OCI-LY1 (cell line): ENCODE results near the gene PATE2.

Experiments used
- H2AFZ ChIP-seq: fragments of 200-600 bp; sonication (generic), shearing (Covaris generic); 2 replicates; pipeline ENCODE4 v1.6.0; 2014; ENCODE audit warnings: antibody characterized with exemption, mild to moderate bottlenecking, low read length
- H3F3A ChIP-seq: fragments of 200-600 bp; sonication (generic), shearing (Covaris generic); 2 replicates; pipeline ENCODE4 v1.6.0; 2014; ENCODE audit warnings: mild to moderate bottlenecking, antibody characterized with exemption, low read length, moderate library complexity; ENCODE audit not compliant: insufficient read depth
- H3K27ac ChIP-seq: fragments of 200-600 bp; sonication (generic); 2 replicates; pipeline ENCODE4 v1.5.1; 2014; ENCODE audit warnings: low read length, mixed run types, mild to moderate bottlenecking, low read depth; ENCODE audit not compliant: poor library complexity, severe bottlenecking
- H3K27me3 ChIP-seq: fragments of 200-600 bp; sonication (generic); 2 replicates; pipeline ENCODE4 v1.6.0; 2014; ENCODE audit warnings: antibody characterized with exemption, mild to moderate bottlenecking, low read length, moderate library complexity; ENCODE audit not compliant: insufficient read depth
- H3K36me3 ChIP-seq: fragments of 200-600 bp; sonication (generic); 2 replicates; pipeline ENCODE4 v1.6.1; 2014; ENCODE audit warnings: mild to moderate bottlenecking, antibody characterized with exemption, low read length, moderate library complexity, mixed read lengths; ENCODE audit not compliant: insufficient read depth
- H3K4me1 ChIP-seq: fragments of 200-600 bp; sonication (generic); 2 replicates; pipeline ENCODE4 v1.5.1; 2014; ENCODE audit warnings: mild to moderate bottlenecking, low read length, moderate library complexity; ENCODE audit not compliant: insufficient read depth, severe bottlenecking
- H3K4me2 ChIP-seq: fragments of 200-600 bp; sonication (generic), shearing (Covaris generic); 2 replicates; pipeline ENCODE4 v1.6.1; 2014; ENCODE audit warnings: low read length
- H3K4me3 ChIP-seq: fragments of 200-600 bp; sonication (generic); 2 replicates; pipeline ENCODE4 v1.5.1; 2014; ENCODE audit warnings: low read length, low read depth, mild to moderate bottlenecking, mixed read lengths; ENCODE audit not compliant: poor library complexity, severe bottlenecking
- H3K79me2 ChIP-seq: fragments of 200-600 bp; shearing (Covaris generic); 2 replicates; pipeline ENCODE4 v1.6.1; 2016; ENCODE audit warnings: mixed run types, low read length, mixed read lengths; ENCODE audit not compliant: insufficient read depth
- H3K9ac ChIP-seq: fragments of 200-600 bp; sonication (generic), shearing (Covaris generic); 2 replicates; pipeline ENCODE4 v1.6.1; 2014; ENCODE audit warnings: mild to moderate bottlenecking, low read length, mixed read lengths
- H3K9me2 ChIP-seq: fragments of 200-600 bp; sonication (generic), shearing (Covaris generic); 2 replicates; pipeline ENCODE4 v1.6.1; 2014; ENCODE audit warnings: low read depth, mild to moderate bottlenecking, low read length, mixed read lengths
- H3K9me3 ChIP-seq: fragments of 200-600 bp; shearing (Covaris generic); 2 replicates; pipeline ENCODE4 v1.6.1; 2014; ENCODE audit warnings: low read length, mixed read lengths
- H4K20me1 ChIP-seq: fragments of 200-600 bp; sonication (generic), shearing (Covaris generic); 2 replicates; pipeline ENCODE4 v1.6.0; 2016; ENCODE audit warnings: mild to moderate bottlenecking, low read length; ENCODE audit not compliant: insufficient read depth
- CTCF ChIP-seq: fragments of 200-600 bp; sonication (generic), shearing (Covaris generic); IDR thresholded peaks from 2 replicates; pipeline ENCODE4 v1.5.1; 2017; ENCODE audit warnings: mild to moderate bottlenecking, antibody characterized with exemption, low read length, moderate library complexity, mixed read lengths
- EZH2 ChIP-seq: fragments of 200-600 bp; sonication (generic), shearing (Covaris generic); IDR thresholded peaks from 2 replicates; pipeline ENCODE4 v1.8.0; 2017; ENCODE audit warnings: borderline replicate concordance, mixed run types, mild to moderate bottlenecking, antibody characterized with exemption, low read length, moderate library complexity, mixed read lengths

The PATE2 gene

GRCh38 chr11:125773516-125773915 lies 5.1 kb downstream of the PATE2 start:
- Histone ChIP-seq H3K4me2 (no peak overlapping the region), H3K27ac (no peak overlapping the region), H3K4me1 (no peaks in the 10 kb centered on the region), H3K79me2 (no peaks in the 10 kb centered on the region), H3K9me2 (no peaks in the 10 kb centered on the region), H3K27me3 (no peaks in the 10 kb centered on the region; the same call in 1 of the 2 replicates), H3F3A (no peaks in the 10 kb centered on the region), H3K4me3 (no peak overlapping the region), H3K36me3 (no peaks in the 10 kb centered on the region), H3K9ac (no peak overlapping the region), H2AFZ (no peak overlapping the region), H3K9me3 (no peaks in the 10 kb centered on the region), H4K20me1 (no peaks in the 10 kb centered on the region)
- TF ChIP-seq EZH2 (no peak), CTCF (no peak)

- TF ChIP-seq EZH2, result no peak
- no peak for TF ChIP-seq CTCF
- Histone ChIP-seq H3F3A (no peaks in the 10 kb centered on the region), H3K79me2 (no peaks in the 10 kb centered on the region), H3K9ac (no peak overlapping the region), H3K27ac (no peak overlapping the region), H3K36me3 (no peaks in the 10 kb centered on the region), H4K20me1 (no peaks in the 10 kb centered on the region), H3K4me3 (no peak overlapping the region), H3K4me2 (no peak overlapping the region), H2AFZ (no peak overlapping the region), H3K9me2 (no peaks in the 10 kb centered on the region), H3K9me3 (no peaks in the 10 kb centered on the region), H3K27me3 (no peaks in the 10 kb centered on the region; the same call in 1 of the 2 replicates), H3K4me1 (no peaks in the 10 kb centered on the region)
These were observed 5.7 kb downstream of the PATE2 start for GRCh38 chr11:125772834-125773505.

- no peaks in the 10 kb centered on the region for H3K79me2 ChIP-seq
- no peaks in the 10 kb centered on the region for H4K20me1 ChIP-seq
- no peaks in the 10 kb centered on the region for H3K4me1 ChIP-seq
- H3K9ac ChIP-seq, result no peak overlapping the region
- H3K4me3 ChIP-seq, result no peak overlapping the region
- H3K27ac ChIP-seq, result no peak overlapping the region
- H3F3A ChIP-seq, result no peaks in the 10 kb centered on the region
- H3K9me3 ChIP-seq, result no peaks in the 10 kb centered on the region
- H3K4me2 ChIP-seq, result no peak overlapping the region
- H3K36me3 ChIP-seq, result no peaks in the 10 kb centered on the region
- no peak for TF ChIP-seq CTCF
- TF ChIP-seq EZH2, result no peak
- H3K27me3 ChIP-seq, result no peaks in the 10 kb centered on the region; the same call in 1 of the 2 replicates
- H2AFZ ChIP-seq, result no peak overlapping the region
- H3K9me2 ChIP-seq, result no peaks in the 10 kb centered on the region
These were observed 8.0 kb downstream of the PATE2 start for GRCh38 chr11:125770583-125770982.
